IMR-90 (cell line): ENCODE results near the gene ZFPM1. TPM values are rescaled to one million over a fixed set of nuclear protein-coding genes. Genes with fewer than 3 reads are reported as not detected.

Experiments used
- ATAC-seq: fragments of 200-7000 bp; cut with Tn5 transposase; 2 replicates; pipeline ENCODE4 v1.9.1; 2020; ENCODE audit warnings: low read depth, mild to moderate bottlenecking, moderate library complexity
- BruUV-seq: library from RNA; stranded (reverse); fragments of 400-500 nt; replicated peaks from 2 replicates; lab custom pipeline; 2021; lab: Mats Ljungman, UMichigan
- CTCF ChIA-PET: fragments of 300-600 bp; formaldehyde crosslinking; extraction: SDS; loops from one replicate; lab custom pipeline; 2021; ENCODE audit warnings: antibody characterized with exemption; lab: Yijun Ruan, JAX
- POLR2A ChIA-PET: fragments of 300-600 bp; sonication (Branson Sonifier 250); formaldehyde crosslinking; loops from one replicate; lab custom pipeline; 2022; ENCODE audit warnings: antibody characterized with exemption; ENCODE audit not compliant: unreplicated experiment; lab: Charles Lee
- DNase-seq: peaks from one replicate; pipeline ENCODE4 v3.0.0; 2013
- H2AFZ ChIP-seq: replicated peaks from 2 replicates; pipeline ENCODE3; 2013; ENCODE audit warnings: low read length, mild to moderate bottlenecking; ENCODE audit not compliant: poor library complexity
- H2AK5ac ChIP-seq: 2 replicates; pipeline ENCODE4 v1.6.1; 2013; ENCODE audit warnings: low read depth, low read length, inconsistent platforms
- H2AK9ac ChIP-seq: replicated peaks from 2 replicates; pipeline ENCODE3; 2013; ENCODE audit warnings: mild to moderate bottlenecking, low read depth, low read length, moderate library complexity; ENCODE audit not compliant: poor library complexity
- H2BK120ac ChIP-seq: 2 replicates; pipeline ENCODE4 v1.6.1; 2013; ENCODE audit warnings: low read depth, low read length, inconsistent platforms
- H2BK15ac ChIP-seq: 3 replicates; pipeline ENCODE4 v1.6.1; 2013; ENCODE audit warnings: low read depth, low read length, inconsistent platforms
- H2BK20ac ChIP-seq: 2 replicates; pipeline ENCODE4 v1.6.1; 2013; ENCODE audit warnings: low read depth, mild to moderate bottlenecking, inconsistent platforms, low read length, moderate library complexity
- H2BK5ac ChIP-seq: 2 replicates; pipeline ENCODE4 v1.6.1; 2013; ENCODE audit warnings: mild to moderate bottlenecking, low read depth, low read length, inconsistent platforms; ENCODE audit not compliant: poor library complexity, severe bottlenecking
- H3K14ac ChIP-seq: replicated peaks from 2 replicates; pipeline ENCODE4 v1.6.1; 2013; ENCODE audit warnings: low read depth, low read length, inconsistent platforms
- H3K18ac ChIP-seq: 2 replicates; pipeline ENCODE4 v1.6.1; 2013; ENCODE audit warnings: low read depth, low read length, control low read depth
- H3K23ac ChIP-seq: 2 replicates; pipeline ENCODE4 v1.6.1; 2013; ENCODE audit warnings: low read depth, low read length, inconsistent platforms
- H3K27ac ChIP-seq: 2 replicates; pipeline ENCODE4 v1.5.1; 2013; ENCODE audit warnings: mild to moderate bottlenecking, control low read depth, low read length; ENCODE audit not compliant: insufficient read depth
- H3K27me3 ChIP-seq: 2 replicates; pipeline ENCODE4 v1.6.1; 2013; ENCODE audit warnings: low read length; ENCODE audit not compliant: control insufficient read depth, insufficient read depth
- H3K36me3 ChIP-seq: 2 replicates; pipeline ENCODE4 v1.6.1; 2013; ENCODE audit warnings: low read length, mixed read lengths; ENCODE audit not compliant: control insufficient read depth, insufficient read depth
- H3K4ac ChIP-seq: 2 replicates; pipeline ENCODE4 v1.6.1; 2013; ENCODE audit warnings: low read depth, low read length, inconsistent platforms
- H3K4me1 ChIP-seq: 2 replicates; pipeline ENCODE4 v1.6.1; 2013; ENCODE audit warnings: low read length, mixed read lengths; ENCODE audit not compliant: control insufficient read depth, insufficient read depth
- H3K4me2 ChIP-seq: 2 replicates; pipeline ENCODE4 v1.6.1; 2013; ENCODE audit warnings: low read depth, mild to moderate bottlenecking, control low read depth, low read length, moderate library complexity
- H3K4me3 ChIP-seq: 2 replicates; pipeline ENCODE4 v1.5.1; 2013; ENCODE audit warnings: low read depth, mild to moderate bottlenecking, control low read depth, low read length, moderate library complexity; ENCODE audit not compliant: insufficient read depth
- H3K56ac ChIP-seq: 2 replicates; pipeline ENCODE4 v1.6.1; 2013; ENCODE audit warnings: low read length, inconsistent platforms; ENCODE audit not compliant: insufficient read depth; ENCODE audit errors: extremely low read depth
- H3K79me1 ChIP-seq, 2 experiments: 2 replicates each; pipeline ENCODE4 v1.6.1; 2013; ENCODE audit warnings: low read length in 2 of 2, inconsistent platforms in 1 of 2, low read depth in 1 of 2
- H3K9ac ChIP-seq: 2 replicates; pipeline ENCODE4 v1.6.1; 2013; ENCODE audit warnings: low read depth, low read length, control low read depth
- H3K9me1 ChIP-seq: 2 replicates; pipeline ENCODE4 v1.6.1; 2013; ENCODE audit warnings: low read length, inconsistent platforms; ENCODE audit not compliant: insufficient read depth
- H3K9me3 ChIP-seq: 2 replicates; pipeline ENCODE4 v1.6.1; 2013; ENCODE audit warnings: low read length; ENCODE audit not compliant: control insufficient read depth, insufficient read depth
- H4K20me1 ChIP-seq: 2 replicates; pipeline ENCODE4 v1.6.1; 2013; ENCODE audit warnings: low read length, inconsistent platforms; ENCODE audit not compliant: insufficient read depth
- H4K5ac ChIP-seq: 2 replicates; pipeline ENCODE4 v1.6.1; 2013; ENCODE audit warnings: mild to moderate bottlenecking, low read depth, low read length, control low read depth
- H4K8ac ChIP-seq, 2 experiments: 2 replicates each; pipeline ENCODE4 v1.6.1; 2013; ENCODE audit warnings: low read depth in 2 of 2, low read length in 2 of 2, control low read depth in 1 of 2, inconsistent platforms in 1 of 2
- H4K91ac ChIP-seq: 2 replicates; pipeline ENCODE4 v1.6.1; 2013; ENCODE audit warnings: low read depth, low read length, inconsistent platforms; ENCODE audit not compliant: insufficient read depth
- BHLHE40 ChIP-seq: fragments of 150-350 bp; IDR thresholded peaks from 2 replicates; pipeline ENCODE4 v1.6.1; 2016; ENCODE audit warnings: mild to moderate bottlenecking, low read depth, low read length
- CHD1 ChIP-seq: IDR thresholded peaks from 2 replicates; pipeline ENCODE4 v1.6.1; 2012; ENCODE audit warnings: low read depth, low read length, improper control_type of control experiment
- MAFK ChIP-seq: IDR thresholded peaks from 2 replicates; pipeline ENCODE4 v1.6.1; 2012; ENCODE audit warnings: low read depth, low read length, improper control_type of control experiment
- MAZ ChIP-seq: IDR thresholded peaks from 2 replicates; pipeline ENCODE4 v1.6.1; 2012; ENCODE audit warnings: low read depth, mild to moderate bottlenecking, low read length, improper control_type of control experiment, moderate library complexity, borderline replicate concordance
- MXI1 ChIP-seq: IDR thresholded peaks from 2 replicates; pipeline ENCODE4 v1.6.1; 2012; ENCODE audit warnings: low read depth, mild to moderate bottlenecking, low read length, moderate library complexity, borderline replicate concordance
- NFE2L2 ChIP-seq: fragments of 150-350 bp; IDR thresholded peaks from 2 replicates; pipeline ENCODE4 v1.6.1; 2016; ENCODE audit warnings: low read depth, mild to moderate bottlenecking, low read length
- POLR2A ChIP-seq: IDR thresholded peaks from 2 replicates; pipeline ENCODE4 v1.6.1; 2012; ENCODE audit warnings: mild to moderate bottlenecking, low read depth, low read length
- RAD21 ChIP-seq: IDR thresholded peaks from 2 replicates; pipeline ENCODE4 v1.6.1; 2012; ENCODE audit warnings: low read length, improper control_type of control experiment
- RCOR1 ChIP-seq: IDR thresholded peaks from 2 replicates; pipeline ENCODE4 v1.6.1; 2012; ENCODE audit warnings: mild to moderate bottlenecking, low read length, improper control_type of control experiment; ENCODE audit not compliant: insufficient replicate concordance
- RFX5 ChIP-seq: IDR thresholded peaks from 2 replicates; pipeline ENCODE4 v1.8.0; 2012; ENCODE audit warnings: low read depth, mild to moderate bottlenecking, low read length, moderate library complexity
- SMC3 ChIP-seq: fragments of 150-350 bp; IDR thresholded peaks from 2 replicates; pipeline ENCODE4 v1.6.1; 2016; ENCODE audit warnings: low read depth, mild to moderate bottlenecking, antibody characterized with exemption, low read length, moderate library complexity
- WGBS, 2 experiments: methylation state at CpG; one replicate each; pipeline versions ENCODE4 v1.1.5 to v1.1.7; 2013; ENCODE audit warnings: missing lambda C conversion rate in 2 of 2; ENCODE audit not compliant: insufficient read length in 1 of 2; ENCODE audit errors: extremely low coverage in 2 of 2; 5-methylcytosine and 5-hydroxymethylcytosine counted together
- dilution Hi-C: fragments of 300-500 bp; cut with HindIII; formaldehyde crosslinking; loops from one replicate; pipeline ENCODE4 v1.14.3; 2018; ENCODE audit warnings: low sequenced_read_pairs; ENCODE audit not compliant: unreplicated experiment
- in situ Hi-C: fragments of 300-500 bp; cut with MboI; formaldehyde crosslinking; loops from 3 replicates; pipeline ENCODE4 v1.14.3; 2019; ENCODE audit warnings: low sequenced_read_pairs, inconsistent platforms, mixed read lengths
- intact Hi-C: fragments of 100-400 bp; cut with micrococcal nuclease; formaldehyde crosslinking; loops from 2 replicates; pipeline ENCODE4 v1.10.0; 2022
- polyA plus RNA-seq, 3 experiments: library from polyadenylated mRNA; depleted of rRNA; stranded (reverse); fragments of >200 nt; gene quantifications; 2 replicates each; pipeline ENCODE4 v1.2.3, GENCODE V29; 2012; ENCODE audit warnings: low replicate concordance in 1 of 3
- total RNA-seq: library from RNA; depleted of rRNA; stranded (reverse); fragments of >200 nt; gene quantifications from 2 replicates; pipeline ENCODE4 v1.2.3, GENCODE V29; 2012
- TF ChIP-seq, protein P1 (sequence below): fragments of 150-350 bp; IDR thresholded peaks from 2 replicates; pipeline ENCODE4 v1.6.1; 2016; ENCODE audit warnings: low read depth, mild to moderate bottlenecking, low read length, moderate library complexity, borderline replicate concordance
- TF ChIP-seq, protein P2 (sequence below): fragments of 150-350 bp; IDR thresholded peaks from 2 replicates; pipeline ENCODE4 v1.6.1; 2017; ENCODE audit warnings: mild to moderate bottlenecking, antibody characterized with exemption, low read length, low read depth

The ZFPM1 gene
- total and polyA plus RNA-seq, 2 of the 4 experiments (the other 2 are of a cell fraction): 0.36 to 1.1 TPM

DNA sequence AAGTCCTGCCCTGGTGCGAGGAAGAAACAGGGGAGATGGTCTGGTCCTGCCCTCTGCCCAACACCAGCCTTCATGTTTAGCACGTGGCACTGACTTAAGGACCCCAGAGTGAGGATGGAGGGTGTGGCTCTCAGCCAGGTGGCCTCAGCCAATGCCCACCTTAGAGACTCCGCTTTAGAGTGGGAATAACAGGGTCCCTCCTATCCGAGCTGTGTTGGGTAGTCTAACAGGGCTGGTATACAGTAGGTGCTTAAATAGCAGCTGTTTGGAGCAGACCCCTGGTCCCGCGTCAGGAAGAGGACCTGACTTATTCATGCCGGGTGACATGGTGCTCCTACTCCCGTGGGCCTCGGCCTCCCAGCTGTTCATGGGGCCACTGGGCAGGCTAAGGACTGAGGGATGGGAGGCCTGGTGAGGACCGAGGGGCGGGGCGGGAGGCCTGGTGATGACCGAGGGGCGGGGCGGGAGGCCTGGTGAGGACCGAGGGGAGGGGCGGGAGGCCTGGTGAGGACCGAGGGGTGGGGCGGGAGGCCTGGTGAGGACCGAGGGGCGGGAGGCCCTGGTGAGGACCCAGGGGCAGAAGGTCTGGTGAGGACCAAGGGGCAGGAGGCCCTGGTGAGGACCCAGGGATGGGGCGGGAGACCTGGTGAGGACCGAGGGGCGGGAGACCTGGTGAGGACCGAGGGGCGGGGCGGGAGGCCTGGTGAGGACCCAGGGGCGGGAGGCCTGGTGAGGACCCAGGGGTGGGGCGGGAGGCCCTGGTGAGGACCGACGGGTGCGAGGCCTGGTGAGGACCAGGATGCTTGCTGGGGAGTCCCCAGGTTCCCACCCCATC is 7.6 kb downstream of the ZFPM1 start (continued):
- no peak for TF ChIP-seq BHLHE40

DNA sequence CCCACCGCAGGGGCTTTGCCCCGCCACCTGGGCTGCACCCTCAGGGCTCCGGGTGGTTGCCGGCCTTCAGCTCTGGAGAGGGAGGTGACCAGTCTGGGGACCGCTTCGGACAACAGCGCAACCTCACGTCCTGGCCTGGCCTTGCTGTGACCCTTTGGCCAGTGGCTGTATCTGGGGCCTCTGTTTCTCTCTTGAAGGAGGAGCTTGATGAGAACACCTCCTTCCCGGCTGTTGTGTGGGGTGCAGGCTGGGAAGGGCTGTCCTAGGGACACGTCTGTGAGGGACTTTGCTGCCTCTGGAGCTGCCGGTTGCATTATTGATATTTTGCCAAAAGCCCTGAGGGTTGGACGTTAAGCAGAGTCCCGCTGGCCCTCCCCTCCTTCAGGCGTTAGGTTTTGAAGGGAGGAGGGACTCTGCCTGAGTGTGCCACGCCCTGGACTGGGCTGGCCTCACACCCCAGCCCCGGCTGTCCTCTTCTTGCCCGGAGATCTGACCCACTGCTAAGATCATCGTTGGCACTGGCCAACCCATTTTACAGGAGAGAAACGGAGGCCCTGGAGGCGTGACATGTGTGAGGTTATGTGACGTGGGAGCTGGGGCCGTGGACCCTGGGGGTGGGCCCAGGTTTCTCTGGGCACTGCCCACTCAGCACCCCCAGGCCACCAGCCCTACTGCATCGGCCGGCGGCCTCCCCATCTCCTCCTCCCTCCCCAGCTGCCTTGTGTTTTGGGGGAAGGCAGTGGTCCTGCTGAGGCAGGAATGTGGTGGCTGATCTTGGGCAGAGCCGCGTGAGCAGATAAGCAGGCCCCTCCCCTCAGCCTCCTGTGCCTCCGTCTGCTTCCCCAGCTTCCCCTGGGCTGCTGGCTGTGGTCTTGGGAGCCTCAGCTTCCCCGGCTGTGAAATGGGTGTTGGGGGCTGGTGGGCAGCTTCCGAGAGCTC is 8.5 kb downstream of the ZFPM1 start:
- CTCF ChIA-PET: no interaction called here
- Histone ChIP-seq H3K4ac (no peak overlapping the region), H2AFZ (peak overlapping the region; percentile 21), H4K91ac (no peak overlapping the region), H3K27me3 (no peaks in the 10 kb centered on the region), H3K36me3 (no peaks in the 10 kb centered on the region), H2BK120ac (no peak overlapping the region), H2BK5ac (no peak overlapping the region), H3K18ac (no peak overlapping the region), H4K20me1 (peaks cover 81% of the 10 kb centered on the region), H3K4me2 (no peak overlapping the region), H4K5ac (no peak overlapping the region), H3K4me1 (peaks cover 4% of the 10 kb centered on the region; the same call in 1 of the 2 replicates), H3K9me3 (no peaks in the 10 kb centered on the region), H3K56ac (no peak overlapping the region), H3K27ac (no peak overlapping the region), H3K14ac (no peak overlapping the region), H2AK9ac (no peak overlapping the region), H3K9me1 (no peaks in the 10 kb centered on the region), H2BK20ac (no peak overlapping the region), H2BK15ac (no peak overlapping the region), H4K8ac (no peak overlapping the region), H3K23ac (no peak overlapping the region), H3K4me3 (no peak overlapping the region), H3K79me1 (peaks cover 18 to 51% of the 10 kb centered on the region in 2 experiments), H2AK5ac (no peak overlapping the region), H3K9ac (no peak overlapping the region)
- no TSS peak for BruUV-seq
- WGBS, 2 experiments: 89% methylated on average over 5 of the region's 30 CpGs; no CpG with 5 or more reads in 1 of the 2 experiments
- in situ Hi-C loops (no loop called here), intact Hi-C loops (no loop called here), dilution Hi-C loops (no loop called here)
- ATAC-seq: no peak
- POLR2A ChIA-PET: no interaction called here
- DNase-seq: no peak
- TF ChIP-seq MAZ (no peak), SMC3 (no peak), RCOR1 (no peak), BHLHE40 (no peak), NFE2L2 (no peak), MXI1 (no peak), RAD21 (no peak), MAFK (no peak), POLR2A (no peak), CHD1 (no peak), RFX5 (no peak)
- TF ChIP-seq, protein P1, sequence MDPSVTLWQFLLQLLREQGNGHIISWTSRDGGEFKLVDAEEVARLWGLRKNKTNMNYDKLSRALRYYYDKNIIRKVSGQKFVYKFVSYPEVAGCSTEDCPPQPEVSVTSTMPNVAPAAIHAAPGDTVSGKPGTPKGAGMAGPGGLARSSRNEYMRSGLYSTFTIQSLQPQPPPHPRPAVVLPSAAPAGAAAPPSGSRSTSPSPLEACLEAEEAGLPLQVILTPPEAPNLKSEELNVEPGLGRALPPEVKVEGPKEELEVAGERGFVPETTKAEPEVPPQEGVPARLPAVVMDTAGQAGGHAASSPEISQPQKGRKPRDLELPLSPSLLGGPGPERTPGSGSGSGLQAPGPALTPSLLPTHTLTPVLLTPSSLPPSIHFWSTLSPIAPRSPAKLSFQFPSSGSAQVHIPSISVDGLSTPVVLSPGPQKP: no peak
- TF ChIP-seq, protein P2, sequence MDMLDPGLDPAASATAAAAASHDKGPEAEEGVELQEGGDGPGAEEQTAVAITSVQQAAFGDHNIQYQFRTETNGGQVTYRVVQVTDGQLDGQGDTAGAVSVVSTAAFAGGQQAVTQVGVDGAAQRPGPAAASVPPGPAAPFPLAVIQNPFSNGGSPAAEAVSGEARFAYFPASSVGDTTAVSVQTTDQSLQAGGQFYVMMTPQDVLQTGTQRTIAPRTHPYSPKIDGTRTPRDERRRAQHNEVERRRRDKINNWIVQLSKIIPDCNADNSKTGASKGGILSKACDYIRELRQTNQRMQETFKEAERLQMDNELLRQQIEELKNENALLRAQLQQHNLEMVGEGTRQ: no peak
